Endothelial cell (in vitro differentiated cells): ENCODE measurements around the gene TM9SF3. TPM values are rescaled to one million over a fixed set of nuclear protein-coding genes. Genes with fewer than 3 reads are reported as not detected.

Source experiments
- DNase-seq: peaks from one replicate; pipeline ENCODE4 v3.0.0; 2021; ENCODE audit warnings: low spot score
- H3K27ac Mint-ChIP-seq: one replicate; pipeline ENCODE4 v1.8.0; 2021; ENCODE audit warnings: mixed read lengths, inconsistent platforms; ENCODE audit not compliant: unreplicated experiment
- H3K27me3 Mint-ChIP-seq: one replicate; pipeline ENCODE4 v1.8.0; 2021; ENCODE audit warnings: mild to moderate bottlenecking, moderate library complexity, mixed read lengths, inconsistent platforms; ENCODE audit not compliant: unreplicated experiment
- H3K36me3 Mint-ChIP-seq: one replicate; pipeline ENCODE4 v1.8.0; 2021; ENCODE audit warnings: mild to moderate bottlenecking, low read depth, mixed read lengths, inconsistent platforms; ENCODE audit not compliant: unreplicated experiment
- H3K4me1 Mint-ChIP-seq: one replicate; pipeline ENCODE4 v1.8.0; 2021; ENCODE audit warnings: mild to moderate bottlenecking, mixed read lengths, inconsistent platforms; ENCODE audit not compliant: unreplicated experiment
- H3K4me3 Mint-ChIP-seq: one replicate; pipeline ENCODE4 v1.8.0; 2021; ENCODE audit warnings: mild to moderate bottlenecking, mixed read lengths, inconsistent platforms; ENCODE audit not compliant: unreplicated experiment
- H3K9me3 Mint-ChIP-seq: one replicate; pipeline ENCODE4 v1.8.0; 2021; ENCODE audit warnings: mixed read lengths, inconsistent platforms; ENCODE audit not compliant: unreplicated experiment
- total RNA-seq: library from RNA; stranded (reverse); fragmentation: NEBNext Ultra II Directional; extraction: Animal tissue kit (Norgen Biotek cat#: 25700); gene quantifications from one replicate; pipeline ENCODE4 v1.2.1, GENCODE V29; 2021; ENCODE audit not compliant: unreplicated experiment
- TF ChIP-seq, protein P1 (sequence below): fragments of 200-600 bp; sonication (generic); IDR thresholded peaks from one replicate; pipeline ENCODE4 v1.5.0; 2021; ENCODE audit warnings: antibody characterized with exemption; ENCODE audit not compliant: unreplicated experiment

Gene TM9SF3
- total RNA-seq, 1 donor from 2014 or later = 157 TPM

GRCh38 chr10:96507044-96507443 lies 79.8 kb downstream of the TM9SF3 start:
- H3K27me3 Mint-ChIP-seq = peaks cover 13% of the 10 kb centered on the region
- DNase-seq = no peak
- H3K4me1 Mint-ChIP-seq = peaks cover 3% of the 10 kb centered on the region
- no peaks in the 10 kb centered on the region for H3K9me3 Mint-ChIP-seq
- H3K4me3 Mint-ChIP-seq = no peak overlapping the region
- H3K27ac Mint-ChIP-seq = no peak overlapping the region
- H3K36me3 Mint-ChIP-seq = no peaks in the 10 kb centered on the region
- TF ChIP-seq, protein P1, sequence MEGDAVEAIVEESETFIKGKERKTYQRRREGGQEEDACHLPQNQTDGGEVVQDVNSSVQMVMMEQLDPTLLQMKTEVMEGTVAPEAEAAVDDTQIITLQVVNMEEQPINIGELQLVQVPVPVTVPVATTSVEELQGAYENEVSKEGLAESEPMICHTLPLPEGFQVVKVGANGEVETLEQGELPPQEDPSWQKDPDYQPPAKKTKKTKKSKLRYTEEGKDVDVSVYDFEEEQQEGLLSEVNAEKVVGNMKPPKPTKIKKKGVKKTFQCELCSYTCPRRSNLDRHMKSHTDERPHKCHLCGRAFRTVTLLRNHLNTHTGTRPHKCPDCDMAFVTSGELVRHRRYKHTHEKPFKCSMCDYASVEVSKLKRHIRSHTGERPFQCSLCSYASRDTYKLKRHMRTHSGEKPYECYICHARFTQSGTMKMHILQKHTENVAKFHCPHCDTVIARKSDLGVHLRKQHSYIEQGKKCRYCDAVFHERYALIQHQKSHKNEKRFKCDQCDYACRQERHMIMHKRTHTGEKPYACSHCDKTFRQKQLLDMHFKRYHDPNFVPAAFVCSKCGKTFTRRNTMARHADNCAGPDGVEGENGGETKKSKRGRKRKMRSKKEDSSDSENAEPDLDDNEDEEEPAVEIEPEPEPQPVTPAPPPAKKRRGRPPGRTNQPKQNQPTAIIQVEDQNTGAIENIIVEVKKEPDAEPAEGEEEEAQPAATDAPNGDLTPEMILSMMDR = no peak

GRCh38 chr10:96505150-96506136 lies 81.4 kb downstream of the TM9SF3 start:
- DNase-seq = no peak

GRCh38 chr10:96502561-96503282 lies 84.1 kb downstream of the TM9SF3 start:
- no peak overlapping the region for H3K4me3 Mint-ChIP-seq
- TF ChIP-seq, protein P1 = no peak

More at GRCh38 chr10:96505150-96506136, 81.4 kb downstream of the TM9SF3 start:
- no peaks in the 10 kb centered on the region for H3K9me3 Mint-ChIP-seq
- no peak overlapping the region for H3K27ac Mint-ChIP-seq
- peaks cover 3% of the 10 kb centered on the region for H3K4me1 Mint-ChIP-seq
- no peak overlapping the region for H3K4me3 Mint-ChIP-seq
- H3K27me3 Mint-ChIP-seq = peaks cover 9% of the 10 kb centered on the region
- TF ChIP-seq, protein P1 = no peak
- no peaks in the 10 kb centered on the region for H3K36me3 Mint-ChIP-seq

GRCh38 chr10:96501985-96502384 lies 84.8 kb downstream of the TM9SF3 start:
- Mint-ChIP-seq H3K4me3 (no peak overlapping the region), H3K9me3 (no peaks in the 10 kb centered on the region), H3K27ac (no peak overlapping the region), H3K36me3 (no peaks in the 10 kb centered on the region), H3K4me1 (peaks cover 7% of the 10 kb centered on the region), H3K27me3 (peaks cover 4% of the 10 kb centered on the region)
- no peak for DNase-seq
- TF ChIP-seq, protein P1 = no peak

More at GRCh38 chr10:96502561-96503282, 84.1 kb downstream of the TM9SF3 start:
- no peak for DNase-seq
- Mint-ChIP-seq H3K27me3 (peaks cover 8% of the 10 kb centered on the region), H3K4me1 (peaks cover 3% of the 10 kb centered on the region), H3K9me3 (no peaks in the 10 kb centered on the region), H3K27ac (no peak overlapping the region), H3K36me3 (no peaks in the 10 kb centered on the region)
